Mucosa of rectum (tissue), 2 donors: ENCODE measurements around the gene PCCA.

Experiments used
- H3K27ac ChIP-seq, 2 donors: one replicate each; pipeline ENCODE4 v1.7.0; 2013; ENCODE audit warnings: inconsistent platforms in 2 of 2, low read depth in 2 of 2, low read length in 2 of 2
- H3K27me3 ChIP-seq, 2 donors: one replicate each; pipeline ENCODE4 v1.7.0; 2013; ENCODE audit warnings: low read length in 2 of 2; ENCODE audit not compliant: control insufficient read depth in 2 of 2, insufficient read depth in 2 of 2
- H3K36me3 ChIP-seq, 2 donors: one replicate each; pipeline ENCODE4 v1.7.0; 2013; ENCODE audit warnings: low read length in 2 of 2; ENCODE audit not compliant: control insufficient read depth in 2 of 2, insufficient read depth in 2 of 2
- H3K4me1 ChIP-seq, 2 donors: one replicate each; pipeline ENCODE4 v1.7.0; 2013; ENCODE audit warnings: low read length in 2 of 2, mild to moderate bottlenecking in 1 of 2; ENCODE audit not compliant: control insufficient read depth in 2 of 2, insufficient read depth in 2 of 2
- H3K4me3 ChIP-seq, 2 donors: one replicate each; pipeline ENCODE4 v1.7.0; 2013; ENCODE audit warnings: low read length in 2 of 2
- H3K9ac ChIP-seq, 2 donors: one replicate each; pipeline ENCODE4 v1.7.0; 2013; ENCODE audit warnings: low read length in 2 of 2, low read depth in 1 of 2, mild to moderate bottlenecking in 1 of 2
- H3K9me3 ChIP-seq, 2 donors: one replicate each; pipeline ENCODE4 v1.7.0; 2013; ENCODE audit warnings: low read length in 2 of 2; ENCODE audit not compliant: control insufficient read depth in 2 of 2
- donor health status: healthy.
- donor health status: Normal muscosa, but diverticular disease.

Gene PCCA

GRCh38 chr13:100495455-100495854 lies 406.6 kb downstream of the PCCA start:
- H3K4me1 ChIP-seq = peaks cover 0 to 4% of the 10 kb centered on the region in 2 donors
- H3K27ac ChIP-seq = no peak overlapping the region
- H3K27me3 ChIP-seq = no peaks in the 10 kb centered on the region
- no peaks in the 10 kb centered on the region for H3K9me3 ChIP-seq
- no peak overlapping the region for H3K9ac ChIP-seq
- H3K36me3 ChIP-seq = peaks cover 0 to 3% of the 10 kb centered on the region in 2 donors
- H3K4me3 ChIP-seq = no peak overlapping the region

GRCh38 chr13:100497389-100497788 lies 408.5 kb downstream of the PCCA start:
- Histone ChIP-seq H3K27ac (no peak overlapping the region), H3K9me3 (no peaks in the 10 kb centered on the region), H3K4me1 (no peaks in the 10 kb centered on the region), H3K4me3 (no peak overlapping the region), H3K27me3 (no peaks in the 10 kb centered on the region), H3K9ac (no peak overlapping the region), H3K36me3 (peaks cover 0 to 3% of the 10 kb centered on the region in 2 donors)

GRCh38 chr13:100502446-100502845 lies 413.6 kb downstream of the PCCA start:
- Histone ChIP-seq H3K4me1 (no peaks in the 10 kb centered on the region), H3K4me3 (no peak overlapping the region), H3K9me3 (no peaks in the 10 kb centered on the region), H3K36me3 (no peaks in the 10 kb centered on the region), H3K27ac (no peak overlapping the region), H3K9ac (no peak overlapping the region), H3K27me3 (no peaks in the 10 kb centered on the region)

- no peaks in the 10 kb centered on the region for H3K4me1 ChIP-seq
- no peak overlapping the region for H3K27ac ChIP-seq
- no peaks in the 10 kb centered on the region for H3K9me3 ChIP-seq
- H3K9ac ChIP-seq = no peak overlapping the region
- H3K36me3 ChIP-seq = no peaks in the 10 kb centered on the region
- no peaks in the 10 kb centered on the region for H3K27me3 ChIP-seq
- no peak overlapping the region for H3K4me3 ChIP-seq
Measured at GRCh38 chr13:100503622-100504021, 414.7 kb downstream of the PCCA start.

GRCh38 chr13:100506154-100506553 lies 417.3 kb downstream of the PCCA start:
- H3K9ac ChIP-seq = no peak overlapping the region
- H3K4me3 ChIP-seq = no peak overlapping the region
- no peaks in the 10 kb centered on the region for H3K9me3 ChIP-seq
- no peaks in the 10 kb centered on the region for H3K27me3 ChIP-seq
- H3K36me3 ChIP-seq = no peaks in the 10 kb centered on the region
- no peak overlapping the region for H3K27ac ChIP-seq
- H3K4me1 ChIP-seq = no peaks in the 10 kb centered on the region

- H3K27ac ChIP-seq = no peak overlapping the region
- H3K4me1 ChIP-seq = no peaks in the 10 kb centered on the region
- H3K9me3 ChIP-seq = no peaks in the 10 kb centered on the region
- H3K4me3 ChIP-seq = no peak overlapping the region
- H3K36me3 ChIP-seq = no peaks in the 10 kb centered on the region
- H3K9ac ChIP-seq = no peak overlapping the region
- no peaks in the 10 kb centered on the region for H3K27me3 ChIP-seq
Measured at GRCh38 chr13:100506600-100507422, 417.9 kb downstream of the PCCA start.

GRCh38 chr13:100508455-100508854 lies 419.6 kb downstream of the PCCA start:
- no peak overlapping the region for H3K9ac ChIP-seq
- H3K4me3 ChIP-seq = no peak overlapping the region
- H3K36me3 ChIP-seq = no peaks in the 10 kb centered on the region

GRCh38 chr13:100508996-100509395 lies 420.1 kb downstream of the PCCA start:
- Histone ChIP-seq H3K36me3 (no peaks in the 10 kb centered on the region), H3K4me1 (no peaks in the 10 kb centered on the region), H3K27me3 (no peaks in the 10 kb centered on the region), H3K4me3 (no peak overlapping the region), H3K27ac (no peak overlapping the region), H3K9me3 (no peaks in the 10 kb centered on the region), H3K9ac (no peak overlapping the region)

More at GRCh38 chr13:100508455-100508854, 419.6 kb downstream of the PCCA start:
- no peaks in the 10 kb centered on the region for H3K4me1 ChIP-seq
- H3K27ac ChIP-seq = no peak overlapping the region
- no peaks in the 10 kb centered on the region for H3K9me3 ChIP-seq
- no peaks in the 10 kb centered on the region for H3K27me3 ChIP-seq

GRCh38 chr13:100510208-100510957 lies 421.5 kb downstream of the PCCA start:
- Histone ChIP-seq H3K9ac (no peak overlapping the region), H3K27me3 (no peaks in the 10 kb centered on the region), H3K9me3 (no peaks in the 10 kb centered on the region), H3K36me3 (peaks cover 0 to under 1% of the 10 kb centered on the region in 2 donors), H3K4me3 (no peak overlapping the region), H3K4me1 (no peaks in the 10 kb centered on the region), H3K27ac (no peak overlapping the region)

GRCh38 chr13:100511466-100511865 lies 422.6 kb downstream of the PCCA start:
- no peaks in the 10 kb centered on the region for H3K27me3 ChIP-seq
- no peaks in the 10 kb centered on the region for H3K9me3 ChIP-seq
- peaks cover 0 to 4% of the 10 kb centered on the region in 2 donors for H3K36me3 ChIP-seq
- H3K27ac ChIP-seq = no peak overlapping the region
- no peak overlapping the region for H3K9ac ChIP-seq
- H3K4me1 ChIP-seq = no peaks in the 10 kb centered on the region
- H3K4me3 ChIP-seq = no peak overlapping the region
